Body of pancreas (tissue), 4 donors: Measurements from ENCODE around the gene TNRC18. TPM values are rescaled to one million over a fixed set of nuclear protein-coding genes. Genes with fewer than 3 reads are reported as not detected.

Experiments
- ATAC-seq: fragments of 150-250 bp; one replicate; pipeline ENCODE4 v1.9.1; 2016
- DNase-seq, 4 donors: peaks; one replicate each; pipeline ENCODE4 v3.0.0-alpha.2; 2019
- H3K27ac ChIP-seq, 4 donors: fragments of 200-600 bp; sonication (generic); 1 replicate in 3 of 4; 2 replicates in 1 of 4; pipeline versions ENCODE4 v1.5.1 to v1.6.1; 2016 to 2019; ENCODE audit warnings: mild to moderate bottlenecking in 1 of 4, mixed read lengths in 1 of 4, moderate library complexity in 1 of 4
- H3K27me3 ChIP-seq, 2 donors: fragments of 200-600 bp; sonication (generic); one replicate each; pipeline ENCODE4 v1.6.0; 2016; ENCODE audit warnings: mild to moderate bottlenecking in 1 of 2
- H3K36me3 ChIP-seq, 2 donors: fragments of 200-600 bp; sonication (generic); replicated peaks in 1 of 2; 2 replicates each; pipeline ENCODE4 v1.5.1; 2016; ENCODE audit warnings: low read depth in 2 of 2; ENCODE audit not compliant: insufficient read depth in 1 of 2
- H3K4me1 ChIP-seq: fragments of 200-600 bp; sonication (generic); one replicate; pipeline ENCODE4 v1.6.0; 2016
- H3K4me3 ChIP-seq, 2 donors: fragments of 200-600 bp; sonication (generic); 1 replicate in 1 of 2; 2 replicates in 1 of 2; pipeline ENCODE4 v1.5.1; 2016 to 2019
- H3K9me3 ChIP-seq, 3 donors: fragments of 200-600 bp; sonication (generic); 1 replicate in 2 of 3; 2 replicates in 1 of 3; pipeline ENCODE4 v1.5.1; 2016
- POLR2A ChIP-seq, 3 donors: fragments of 450-650 bp; IDR thresholded peaks; one replicate each; pipeline ENCODE4 v1.6.1; 2016; ENCODE audit warnings: antibody characterized with exemption in 3 of 3, mild to moderate bottlenecking in 2 of 3
- WGBS, 2 donors: methylation state at CpG; one replicate each; pipeline ENCODE4 v1.1.5; 2017; 5-methylcytosine and 5-hydroxymethylcytosine counted together
- intact Hi-C: fragments of 100-400 bp; cut with DNase I; formaldehyde crosslinking; loops from one replicate; pipeline ENCODE4 v1.15.1; 2023
- total RNA-seq, 2 donors: library from RNA; depleted of rRNA; stranded (reverse); fragments of >200 nt; gene quantifications; one replicate each; pipeline ENCODE4 v1.1.0, GENCODE V29; 2016
- TF ChIP-seq, protein P1 (sequence below), 7 experiments: fragments of 450-650 bp in 4 of 7; fragments of 200-600 bp in 3 of 7; sonication (generic) in 3 of 7; IDR thresholded peaks; one replicate each; pipeline ENCODE4 v1.5.1; 2016 to 2019; ENCODE audit warnings: antibody characterized with exemption in 7 of 7

TNRC18 gene
- total RNA-seq, 2 donors from 2014 or later = 87.9 to 201 TPM

DNA sequence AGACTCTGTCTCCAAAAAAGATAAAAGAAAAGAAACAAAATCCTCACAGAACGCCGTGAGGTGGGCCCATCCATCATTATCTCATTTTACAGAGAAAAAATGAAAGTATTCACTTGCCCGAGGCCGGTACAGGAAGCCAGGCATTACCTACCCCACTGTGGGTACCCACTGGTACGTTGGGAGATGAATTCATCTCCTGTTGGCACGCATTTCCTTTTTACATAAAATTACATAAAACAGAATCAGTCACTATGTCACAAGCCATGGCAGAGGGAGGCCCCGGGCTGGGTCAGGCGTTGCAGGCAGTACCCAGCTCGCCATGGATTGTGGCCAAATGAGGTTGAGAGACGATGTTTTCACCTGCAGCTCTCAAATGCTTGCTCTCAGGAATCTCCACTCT, 38.6 kb upstream of the TNRC18 start:
- intact Hi-C loops = no loop called here
- WGBS, 2 donors = 57 to 85% methylated on average over 10 of the region's 10 CpGs
- no peak overlapping the region for H3K4me3 ChIP-seq

DNA sequence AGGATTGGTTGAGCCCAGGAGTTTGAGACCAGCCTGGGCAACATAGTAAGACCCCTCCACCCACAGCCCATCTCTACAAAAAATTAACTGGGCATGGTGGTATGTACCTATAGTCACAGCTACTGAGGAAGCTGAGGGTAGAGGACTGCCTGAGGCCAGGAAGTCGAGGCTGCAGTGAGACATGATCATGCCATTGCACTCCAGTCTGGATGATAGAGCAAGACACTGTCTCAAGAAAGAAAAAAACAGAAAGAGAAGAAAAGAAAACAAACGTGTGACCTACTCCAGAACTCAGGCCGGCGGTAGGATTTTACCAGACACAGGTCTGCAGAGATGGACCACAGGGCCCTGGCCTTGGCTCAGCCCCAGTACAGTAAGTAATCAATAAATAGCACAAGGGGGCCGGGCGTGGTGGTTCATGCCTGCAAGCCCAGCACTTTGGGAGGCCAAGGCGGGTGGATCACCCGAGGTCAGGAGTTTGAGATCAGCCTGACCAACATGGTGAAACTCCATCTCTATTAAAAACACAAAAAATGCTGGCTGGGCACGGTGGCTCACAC, 35.4 kb upstream of the TNRC18 start:
- ATAC-seq (no peak), DNase-seq (no peak)
- Histone ChIP-seq H3K9me3 (no peaks in the 10 kb centered on the region), H3K27ac (no peak overlapping the region), H3K4me3 (no peak overlapping the region), H3K4me1 (peaks cover 11% of the 10 kb centered on the region), H3K36me3 (no peaks in the 10 kb centered on the region), H3K27me3 (no peaks in the 10 kb centered on the region)
- WGBS, 2 donors = 74 to 85% methylated on average over 9 of the region's 9 CpGs
- intact Hi-C loops = loop anchor here (10.0 kb wide), 1 partner anchor 214 kb away; no protein-coding TSS in a partner anchor
- TF ChIP-seq, protein P1, sequence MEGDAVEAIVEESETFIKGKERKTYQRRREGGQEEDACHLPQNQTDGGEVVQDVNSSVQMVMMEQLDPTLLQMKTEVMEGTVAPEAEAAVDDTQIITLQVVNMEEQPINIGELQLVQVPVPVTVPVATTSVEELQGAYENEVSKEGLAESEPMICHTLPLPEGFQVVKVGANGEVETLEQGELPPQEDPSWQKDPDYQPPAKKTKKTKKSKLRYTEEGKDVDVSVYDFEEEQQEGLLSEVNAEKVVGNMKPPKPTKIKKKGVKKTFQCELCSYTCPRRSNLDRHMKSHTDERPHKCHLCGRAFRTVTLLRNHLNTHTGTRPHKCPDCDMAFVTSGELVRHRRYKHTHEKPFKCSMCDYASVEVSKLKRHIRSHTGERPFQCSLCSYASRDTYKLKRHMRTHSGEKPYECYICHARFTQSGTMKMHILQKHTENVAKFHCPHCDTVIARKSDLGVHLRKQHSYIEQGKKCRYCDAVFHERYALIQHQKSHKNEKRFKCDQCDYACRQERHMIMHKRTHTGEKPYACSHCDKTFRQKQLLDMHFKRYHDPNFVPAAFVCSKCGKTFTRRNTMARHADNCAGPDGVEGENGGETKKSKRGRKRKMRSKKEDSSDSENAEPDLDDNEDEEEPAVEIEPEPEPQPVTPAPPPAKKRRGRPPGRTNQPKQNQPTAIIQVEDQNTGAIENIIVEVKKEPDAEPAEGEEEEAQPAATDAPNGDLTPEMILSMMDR (IDR thresholded peaks at IDR 0.05) = no peak
- TF ChIP-seq POLR2A (IDR thresholded peaks at IDR 0.05) = no peak

More for the DNA sequence above, 38.6 kb upstream of the TNRC18 start:
- H3K36me3 ChIP-seq = no peaks in the 10 kb centered on the region
- peaks cover 11% of the 10 kb centered on the region for H3K4me1 ChIP-seq
- DNase-seq = no peak
- TF ChIP-seq, protein P1 (IDR thresholded peaks at IDR 0.05) = no peak
- no peak for TF ChIP-seq POLR2A (IDR thresholded peaks at IDR 0.05)
- no peak for ATAC-seq
- H3K27me3 ChIP-seq = no peaks in the 10 kb centered on the region
- no peaks in the 10 kb centered on the region for H3K9me3 ChIP-seq
- H3K27ac ChIP-seq = no peak overlapping the region

DNA sequence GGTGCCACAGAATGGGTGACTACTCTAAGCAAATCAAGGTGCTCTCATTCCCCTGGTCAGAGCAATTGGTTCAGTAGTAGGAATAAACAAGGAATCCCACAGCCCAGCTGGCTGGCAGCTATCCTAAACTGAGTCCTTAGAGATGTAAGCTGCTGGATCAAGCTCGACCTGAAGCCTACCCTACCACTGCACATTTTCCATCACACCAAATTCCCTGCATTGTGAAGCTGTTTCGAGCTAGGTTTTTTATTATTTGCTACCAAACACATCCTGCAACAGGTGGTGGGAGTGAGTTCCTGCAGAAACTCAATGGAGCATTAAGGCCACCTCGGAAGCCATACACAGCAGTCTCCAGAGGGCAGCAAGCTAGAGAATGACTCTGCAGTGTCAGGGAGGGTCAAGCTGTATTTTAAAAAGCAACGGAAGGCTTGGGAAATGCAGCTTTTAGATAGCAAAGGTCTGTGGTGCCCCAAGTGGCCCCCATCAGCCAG, 33.7 kb upstream of the TNRC18 start:
- Histone ChIP-seq H3K4me3 (no peak overlapping the region), H3K27ac (peak overlapping the region; percentile 32 to 74 (median 60)), H3K27me3 (no peaks in the 10 kb centered on the region), H3K4me1 (peaks cover 11% of the 10 kb centered on the region), H3K36me3 (no peaks in the 10 kb centered on the region), H3K9me3 (no peaks in the 10 kb centered on the region)
- intact Hi-C loops = loop anchor here (10.0 kb wide), 1 partner anchor 212 kb away; no protein-coding TSS in a partner anchor
- no peak for DNase-seq
- no peak for ATAC-seq
- 63 to 82% methylated on average over 3 to 4 of the region's 4 CpGs for WGBS, 2 donors
- no peak for TF ChIP-seq POLR2A (IDR thresholded peaks at IDR 0.05)
- TF ChIP-seq, protein P1 (IDR thresholded peaks at IDR 0.05) = no peak

DNA sequence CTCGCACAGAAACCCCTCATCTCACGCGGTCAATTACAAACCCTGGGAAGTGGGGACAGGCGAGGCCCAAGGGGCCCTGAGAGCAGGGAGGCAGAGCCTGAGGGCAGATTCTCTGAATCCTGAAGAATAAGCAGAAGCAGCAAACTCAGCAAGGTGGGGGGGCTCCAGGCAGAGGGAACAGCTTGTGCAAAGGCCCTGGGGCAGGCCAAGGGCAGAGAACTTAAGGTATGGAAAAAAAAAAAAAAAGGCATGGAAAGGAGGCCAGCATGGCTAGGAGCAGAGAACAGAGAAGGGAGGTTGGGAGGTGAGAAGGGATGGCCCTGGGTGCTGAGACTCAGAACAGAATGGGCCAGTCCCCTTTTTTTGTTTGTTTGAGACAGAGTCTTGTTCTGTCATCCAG, 32.8 kb upstream of the TNRC18 start:
- no peak for DNase-seq
- Histone ChIP-seq H3K36me3 (no peaks in the 10 kb centered on the region), H3K27me3 (no peaks in the 10 kb centered on the region), H3K9me3 (no peaks in the 10 kb centered on the region), H3K4me1 (peaks cover 11% of the 10 kb centered on the region), H3K4me3 (no peak overlapping the region), H3K27ac (no peak overlapping the region)
- no peak for ATAC-seq
- intact Hi-C loops = loop anchor here (10.0 kb wide), 1 partner anchor 212 kb away; no protein-coding TSS in a partner anchor
- WGBS, 2 donors = 91 to 100% methylated on average over 4 of the region's 4 CpGs
- TF ChIP-seq, protein P1 (IDR thresholded peaks at IDR 0.05) = no peak
- no peak for TF ChIP-seq POLR2A (IDR thresholded peaks at IDR 0.05)
